Upper lobe of right lung (tissue), 1 donor: Measurements from ENCODE around the gene SRSF12. TPM values are rescaled to one million over a fixed set of nuclear protein-coding genes. Genes with fewer than 3 reads are reported as not detected.
A peak's percentile ranks its signal among the peaks of the same experiment; 100 is the strongest.

Experiments used
- ATAC-seq: fragments of 200-7000 bp; cut with Tn5 transposase; one replicate; pipeline ENCODE4 v1.9.1; 2020; ENCODE audit warnings: mild to moderate bottlenecking, moderate library complexity
- DNase-seq: peaks from one replicate; pipeline ENCODE4 v3.0.0-alpha.2; 2020
- H3K27ac ChIP-seq: fragments of 200-600 bp; one replicate; pipeline ENCODE4 v1.8.0; 2022
- H3K27me3 ChIP-seq: fragments of 200-600 bp; one replicate; pipeline ENCODE4 v1.8.0; 2022; ENCODE audit warnings: mild to moderate bottlenecking
- H3K36me3 ChIP-seq: fragments of 200-600 bp; one replicate; pipeline ENCODE4 v1.8.0; 2022
- H3K4me1 ChIP-seq: fragments of 200-600 bp; one replicate; pipeline ENCODE4 v1.8.0; 2022
- H3K4me3 ChIP-seq: fragments of 200-600 bp; one replicate; pipeline ENCODE4 v1.8.0; 2022; ENCODE audit warnings: mild to moderate bottlenecking
- H3K9me3 ChIP-seq: fragments of 200-600 bp; one replicate; pipeline ENCODE4 v1.8.0; 2022
- intact Hi-C: fragments of 100-400 bp; cut with DNase I; formaldehyde crosslinking; loops from one replicate; pipeline ENCODE4 v1.11.0; 2022
- total RNA-seq: library from RNA; stranded (reverse); fragmentation: NEBNext Ultra II Directional; extraction: Animal tissue kit (Norgen Biotek cat#: 25700); gene quantifications from one replicate; pipeline ENCODE4 v1.2.1, GENCODE V29; 2021
- TF ChIP-seq, protein P1 (sequence below): fragments of 200-600 bp; IDR thresholded peaks from one replicate; pipeline ENCODE4 v1.8.0; 2022; ENCODE audit warnings: antibody characterized with exemption
- donor health status: DM: no; HTN: yes; CAD: no; lungs with severe emphysema.

SRSF12 gene
- total RNA-seq, 1 donor from 2014 or later, result not detected

DNA sequence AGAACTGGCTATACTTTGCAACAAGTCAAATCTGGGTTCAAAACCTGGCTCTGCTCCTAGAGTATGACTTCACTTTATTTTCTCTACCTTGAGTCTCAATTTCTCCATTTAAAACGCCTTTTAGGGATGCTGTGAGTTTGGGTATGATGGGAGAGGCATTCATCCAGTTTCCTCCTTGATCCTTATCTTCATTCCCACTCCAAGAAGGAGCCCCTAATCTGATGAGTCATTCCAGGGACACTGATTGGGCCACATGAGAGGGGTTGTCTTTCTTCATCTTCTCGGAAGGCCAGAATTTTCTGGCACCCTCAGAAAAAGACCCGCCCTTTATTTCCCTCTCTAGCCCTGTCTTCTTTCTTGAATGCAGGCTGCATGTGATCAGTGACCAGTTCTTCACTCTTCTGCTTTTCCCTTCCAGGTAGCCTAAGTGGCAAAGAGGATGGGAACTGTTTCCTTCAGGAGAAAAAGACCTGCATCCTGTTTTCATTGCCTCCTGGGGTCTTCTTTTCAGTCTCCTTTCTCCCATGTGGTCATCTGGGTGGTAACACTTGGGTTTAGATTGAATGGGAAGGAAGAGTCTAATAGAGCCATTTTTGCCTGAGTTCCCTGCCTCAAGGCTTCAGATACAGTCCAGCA lies 69.5 kb downstream of the SRSF12 start:
- DNase-seq, result no peak
- no peaks in the 10 kb centered on the region for H3K9me3 ChIP-seq
- H3K27me3 ChIP-seq, result no peaks in the 10 kb centered on the region
- peaks cover 21% of the 10 kb centered on the region for H3K4me1 ChIP-seq
- no peaks in the 10 kb centered on the region for H3K36me3 ChIP-seq
- H3K27ac ChIP-seq, result no peak overlapping the region
- no peak for ATAC-seq
- intact Hi-C loops, result no loop called here
- TF ChIP-seq, protein P1, sequence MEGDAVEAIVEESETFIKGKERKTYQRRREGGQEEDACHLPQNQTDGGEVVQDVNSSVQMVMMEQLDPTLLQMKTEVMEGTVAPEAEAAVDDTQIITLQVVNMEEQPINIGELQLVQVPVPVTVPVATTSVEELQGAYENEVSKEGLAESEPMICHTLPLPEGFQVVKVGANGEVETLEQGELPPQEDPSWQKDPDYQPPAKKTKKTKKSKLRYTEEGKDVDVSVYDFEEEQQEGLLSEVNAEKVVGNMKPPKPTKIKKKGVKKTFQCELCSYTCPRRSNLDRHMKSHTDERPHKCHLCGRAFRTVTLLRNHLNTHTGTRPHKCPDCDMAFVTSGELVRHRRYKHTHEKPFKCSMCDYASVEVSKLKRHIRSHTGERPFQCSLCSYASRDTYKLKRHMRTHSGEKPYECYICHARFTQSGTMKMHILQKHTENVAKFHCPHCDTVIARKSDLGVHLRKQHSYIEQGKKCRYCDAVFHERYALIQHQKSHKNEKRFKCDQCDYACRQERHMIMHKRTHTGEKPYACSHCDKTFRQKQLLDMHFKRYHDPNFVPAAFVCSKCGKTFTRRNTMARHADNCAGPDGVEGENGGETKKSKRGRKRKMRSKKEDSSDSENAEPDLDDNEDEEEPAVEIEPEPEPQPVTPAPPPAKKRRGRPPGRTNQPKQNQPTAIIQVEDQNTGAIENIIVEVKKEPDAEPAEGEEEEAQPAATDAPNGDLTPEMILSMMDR, result no peak
- H3K4me3 ChIP-seq, result no peak overlapping the region

DNA sequence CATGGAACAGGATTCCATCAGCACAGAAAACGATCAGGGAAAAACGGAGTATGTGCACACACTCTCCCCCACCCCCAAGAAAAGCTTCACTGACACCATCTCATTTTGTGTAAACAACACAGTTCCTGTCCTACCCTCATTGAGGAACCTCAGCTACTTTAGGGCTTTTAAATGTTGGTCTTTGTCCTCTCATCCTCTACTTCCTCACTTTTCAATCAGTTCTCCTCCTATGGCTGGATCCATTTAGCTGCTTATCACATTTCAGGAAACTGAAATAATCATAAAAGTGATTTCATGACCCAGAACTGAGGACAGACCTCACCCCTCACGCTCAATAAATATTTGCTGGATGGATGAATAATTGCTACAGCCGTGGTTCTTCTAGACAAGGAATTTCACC lies 70.4 kb downstream of the SRSF12 start:
- TF ChIP-seq, protein P1, result no peak
- DNase-seq (no peak), ATAC-seq (peak; percentile 31)
- intact Hi-C loops, result no loop called here
- H3K4me3 ChIP-seq, result no peak overlapping the region
- H3K27ac ChIP-seq, result no peak overlapping the region
- H3K27me3 ChIP-seq, result no peaks in the 10 kb centered on the region
- H3K36me3 ChIP-seq, result no peaks in the 10 kb centered on the region
- peaks cover 21% of the 10 kb centered on the region for H3K4me1 ChIP-seq
- no peaks in the 10 kb centered on the region for H3K9me3 ChIP-seq

Other genes starting within 250 kb of the SRSF12 start
- gene RNGTT, start 154.5 kb downstream of the SRSF12 start, total RNA-seq, result 12.3 TPM
- 183 TPM for gene PNRC1, start 37.3 kb downstream of the SRSF12 start, total RNA-seq
- 7.1 TPM for gene PM20D2, start 28.0 kb upstream of the SRSF12 start, total RNA-seq
- gene GABRR1, start 99.3 kb upstream of the SRSF12 start, total RNA-seq, result not detected
- gene GABRR2, start 197.2 kb upstream of the SRSF12 start, total RNA-seq, result 1.4 TPM
- gene UBE2J1, start 234.7 kb upstream of the SRSF12 start, total RNA-seq, result 42.7 TPM